Astrocyte (in vitro differentiated cells and primary cell): ENCODE data around the gene PTX4. TPM values are rescaled to one million over a fixed set of nuclear protein-coding genes. Genes with fewer than 3 reads are reported as not detected.
A peak's percentile ranks its signal among the peaks of the same experiment; 100 is the strongest.

Experiments
- DNase-seq: peaks from one replicate; pipeline ENCODE4 v3.0.0-alpha.2; 2010; ENCODE audit warnings: low read depth
- FAIRE-seq: peaks from 2 replicates; lab custom pipeline; 2011; peaks lifted over from hg19 to GRCh38; lab: Jason Lieb, UNC
- H2AFZ ChIP-seq: 2 replicates; pipeline ENCODE4 v1.6.0; 2012; ENCODE audit warnings: low read depth, low read length, inconsistent platforms
- H3K27ac ChIP-seq: 2 replicates; pipeline ENCODE4 v1.5.1; 2011; ENCODE audit warnings: low read depth, low read length, inconsistent platforms
- H3K27me3 ChIP-seq: 2 replicates; pipeline ENCODE4 v1.6.0; 2011; ENCODE audit warnings: low read length, inconsistent platforms; ENCODE audit not compliant: insufficient read depth
- H3K36me3 ChIP-seq: 2 replicates; pipeline ENCODE4 v1.5.1; 2011; ENCODE audit warnings: low read length, inconsistent platforms; ENCODE audit not compliant: insufficient read depth
- H3K4me1 ChIP-seq: 2 replicates; pipeline ENCODE4 v1.5.1; 2011; ENCODE audit warnings: low read length, inconsistent platforms; ENCODE audit not compliant: insufficient read depth
- H3K4me2 ChIP-seq: 2 replicates; pipeline ENCODE4 v1.6.0; 2012; ENCODE audit warnings: low read length, inconsistent platforms
- H3K4me3 ChIP-seq: 2 replicates; pipeline ENCODE4 v1.5.1; 2011; ENCODE audit warnings: low read depth, mild to moderate bottlenecking, low read length, inconsistent platforms; ENCODE audit not compliant: insufficient read depth
- H3K79me2 ChIP-seq: 2 replicates; pipeline ENCODE4 v1.6.0; 2012; ENCODE audit warnings: mild to moderate bottlenecking, low read length, inconsistent platforms; ENCODE audit not compliant: insufficient read depth
- H3K9ac ChIP-seq: 2 replicates; pipeline ENCODE4 v1.6.0; 2012; ENCODE audit warnings: mild to moderate bottlenecking, low read length, inconsistent platforms
- H3K9me3 ChIP-seq: 2 replicates; pipeline ENCODE4 v1.5.1; 2012; ENCODE audit warnings: low read depth, mild to moderate bottlenecking, low read length, inconsistent platforms; ENCODE audit not compliant: insufficient read depth
- H4K20me1 ChIP-seq: 2 replicates; pipeline ENCODE4 v1.6.0; 2012; ENCODE audit warnings: low read length, inconsistent platforms; ENCODE audit not compliant: insufficient read depth
- H3K27ac Mint-ChIP-seq: one replicate; pipeline ENCODE4 v1.8.0; 2021; ENCODE audit warnings: mild to moderate bottlenecking, mixed read lengths; ENCODE audit not compliant: unreplicated experiment
- H3K27me3 Mint-ChIP-seq: one replicate; pipeline ENCODE4 v1.8.0; 2021; ENCODE audit warnings: low read depth, mixed read lengths; ENCODE audit not compliant: unreplicated experiment
- H3K36me3 Mint-ChIP-seq: one replicate; pipeline ENCODE4 v1.8.0; 2021; ENCODE audit warnings: low read depth, mixed read lengths; ENCODE audit not compliant: unreplicated experiment
- H3K4me1 Mint-ChIP-seq: one replicate; pipeline ENCODE4 v1.8.0; 2021; ENCODE audit warnings: low read depth, mixed read lengths; ENCODE audit not compliant: unreplicated experiment
- H3K4me3 Mint-ChIP-seq: one replicate; pipeline ENCODE4 v1.8.0; 2021; ENCODE audit warnings: mild to moderate bottlenecking, moderate library complexity, mixed read lengths; ENCODE audit not compliant: unreplicated experiment
- H3K9me3 Mint-ChIP-seq: one replicate; pipeline ENCODE4 v1.8.0; 2021; ENCODE audit warnings: mild to moderate bottlenecking, mixed read lengths; ENCODE audit not compliant: unreplicated experiment
- CTCF ChIP-seq: IDR thresholded peaks from 2 replicates; pipeline ENCODE4 v1.5.1; 2011; ENCODE audit warnings: low read depth, mild to moderate bottlenecking, inconsistent platforms, low read length, moderate library complexity; ENCODE audit not compliant: insufficient read depth
- EZH2 ChIP-seq: IDR thresholded peaks from 2 replicates; pipeline ENCODE4 v1.6.1; 2012; ENCODE audit warnings: mild to moderate bottlenecking, low read length, inconsistent platforms; ENCODE audit not compliant: insufficient read depth
- total RNA-seq: library from RNA; stranded (reverse); gene quantifications from 2 replicates; pipeline ENCODE4 v1.2.1, GENCODE V29; 2021

PTX4 gene
- total RNA-seq, 1 donor from 2014 or later = not detected

- DNase-seq = no peak
- Mint-ChIP-seq H3K27ac (no peak overlapping the region), H3K27me3 (peaks cover 17% of the 10 kb centered on the region), H3K9me3 (no peaks in the 10 kb centered on the region), H3K4me1 (peaks cover 6% of the 10 kb centered on the region), H3K36me3 (no peaks in the 10 kb centered on the region), H3K4me3 (no peak overlapping the region)
- no peak for FAIRE-seq
- peaks cover 29% of the 10 kb centered on the region for H3K79me2 ChIP-seq
- H4K20me1 ChIP-seq = peaks cover 13% of the 10 kb centered on the region
- H3K9ac ChIP-seq = no peak overlapping the region
- TF ChIP-seq CTCF = no peak
- no peak for TF ChIP-seq EZH2
- no peak overlapping the region for H3K27ac ChIP-seq
- no peak overlapping the region for H3K4me2 ChIP-seq
- H3K9me3 ChIP-seq = no peaks in the 10 kb centered on the region
- no peak overlapping the region for H3K4me3 ChIP-seq
- H2AFZ ChIP-seq = no peak overlapping the region
- peaks cover 15% of the 10 kb centered on the region for H3K4me1 ChIP-seq
- no peaks in the 10 kb centered on the region for H3K36me3 ChIP-seq
- H3K27me3 ChIP-seq = no peaks in the 10 kb centered on the region
These were observed 2.6 kb upstream of the PTX4 start for GRCh38 chr16:1491327-1491726.

GRCh38 chr16:1489077-1489476 lies 333 bp upstream of the PTX4 start:
- Histone ChIP-seq H3K4me1 (peaks cover 7% of the 10 kb centered on the region), H3K9me3 (peaks cover 3% of the 10 kb centered on the region), H3K27ac (no peak overlapping the region), H4K20me1 (peaks cover 3% of the 10 kb centered on the region), H3K4me3 (no peak overlapping the region), H3K79me2 (peaks cover 6% of the 10 kb centered on the region), H3K27me3 (peaks cover 2% of the 10 kb centered on the region), H3K36me3 (no peaks in the 10 kb centered on the region), H2AFZ (no peak overlapping the region), H3K4me2 (no peak overlapping the region), H3K9ac (no peak overlapping the region)
- no peaks in the 10 kb centered on the region for H3K36me3 Mint-ChIP-seq
- H3K4me3 Mint-ChIP-seq = no peak overlapping the region
- no peaks in the 10 kb centered on the region for H3K9me3 Mint-ChIP-seq
- FAIRE-seq (no peak), DNase-seq (no peak)
- TF ChIP-seq EZH2 (no peak), CTCF (no peak)
- H3K27ac Mint-ChIP-seq = no peak overlapping the region
- peaks cover 6% of the 10 kb centered on the region for H3K4me1 Mint-ChIP-seq
- H3K27me3 Mint-ChIP-seq = peaks cover 20% of the 10 kb centered on the region

- H2AFZ ChIP-seq = no peak overlapping the region
- H3K27me3 Mint-ChIP-seq = peaks cover 30% of the 10 kb centered on the region
- H3K79me2 ChIP-seq = no peaks in the 10 kb centered on the region
- DNase-seq = no peak
- no peaks in the 10 kb centered on the region for H3K36me3 Mint-ChIP-seq
- no peaks in the 10 kb centered on the region for H3K36me3 ChIP-seq
- H3K27ac ChIP-seq = no peak overlapping the region
- peaks cover 3% of the 10 kb centered on the region for H3K9me3 ChIP-seq
- H4K20me1 ChIP-seq = no peaks in the 10 kb centered on the region
- FAIRE-seq = no peak
- peaks cover 5% of the 10 kb centered on the region for H3K4me1 ChIP-seq
- H3K9me3 Mint-ChIP-seq = no peaks in the 10 kb centered on the region
- H3K4me3 ChIP-seq = no peak overlapping the region
- peak overlapping the region; percentile 34 for H3K27ac Mint-ChIP-seq
- no peak overlapping the region for H3K9ac ChIP-seq
- no peak overlapping the region for H3K4me3 Mint-ChIP-seq
- peaks cover 11% of the 10 kb centered on the region for H3K27me3 ChIP-seq
- no peak for TF ChIP-seq EZH2
- TF ChIP-seq CTCF = no peak
- no peak overlapping the region for H3K4me2 ChIP-seq
- H3K4me1 Mint-ChIP-seq = peaks cover 5% of the 10 kb centered on the region
These were observed 616 bp downstream of the PTX4 start for GRCh38 chr16:1488054-1488601.
